GM12872 (cell line): ENCODE results near the gene UNC119.

ENCODE experiments used
- CTCF ChIP-seq: IDR thresholded peaks from 3 replicates; pipeline ENCODE4 v1.5.1; 2011; ENCODE audit warnings: low read depth, mild to moderate bottlenecking, low read length, moderate library complexity; ENCODE audit not compliant: insufficient read depth

UNC119 gene

GRCh38 chr17:28575126-28575795, 22.8 kb upstream of the UNC119 start:
- TF ChIP-seq CTCF = peak; percentile 47

- peak; percentile 47; the same call in 1 of the 3 replicates for TF ChIP-seq CTCF
Measured at GRCh38 chr17:28574526-28574925, 22.1 kb upstream of the UNC119 start.

- TF ChIP-seq CTCF = no peak
Measured at GRCh38 chr17:28573966-28574480, 21.6 kb upstream of the UNC119 start.

GRCh38 chr17:28573521-28573920, 21.1 kb upstream of the UNC119 start:
- no peak for TF ChIP-seq CTCF

GRCh38 chr17:28573040-28573380, 20.6 kb upstream of the UNC119 start:
- no peak for TF ChIP-seq CTCF

- TF ChIP-seq CTCF = no peak
Measured at GRCh38 chr17:28572259-28573039, 20.0 kb upstream of the UNC119 start.

- TF ChIP-seq CTCF = no peak
Measured at GRCh38 chr17:28571361-28572122, 19.1 kb upstream of the UNC119 start, which contains the start of gene PIGS. Gene PIGS (minus strand): TSS chr17:28571524. CDS start chr17:28571496, 28 bp downstream.
